ENCODE results near the gene HCFC1R1.

The HCFC1R1 gene

DNA sequence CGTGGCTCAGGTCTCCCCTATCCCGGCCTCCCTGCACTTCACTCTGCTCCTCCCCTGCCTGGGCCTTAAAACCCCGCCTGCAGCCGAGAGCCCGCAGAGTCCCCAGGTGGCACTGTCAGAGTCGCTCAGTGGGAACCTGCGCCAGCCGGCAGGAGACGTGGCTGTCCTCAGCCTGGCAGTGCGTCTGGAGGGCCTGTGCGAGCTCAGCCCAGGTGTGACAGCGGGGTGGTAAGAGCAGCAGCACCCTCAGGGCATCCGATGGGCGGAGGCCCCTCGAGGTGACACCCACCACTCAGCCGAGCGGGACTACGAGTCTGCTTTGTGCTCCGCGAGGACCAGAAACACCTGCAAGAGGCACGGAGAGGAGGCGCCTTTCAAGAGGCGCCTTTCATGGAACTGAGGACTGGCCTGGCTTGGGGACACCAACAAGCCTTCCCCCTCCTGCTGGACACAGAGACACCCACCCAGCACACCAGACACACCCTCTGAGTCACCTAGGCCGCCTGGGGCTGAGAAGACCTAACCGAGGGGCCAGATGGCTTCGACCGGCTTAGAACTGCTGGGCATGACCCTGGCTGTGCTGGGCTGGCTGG is 10.8 kb downstream of the HCFC1R1 start, which contains the start of gene CLDN9:
Gene CLDN9 (plus strand): TSS at position 96 of the 593 bp plus-strand sequence. CDS start 440 bp downstream, at position 536.
- peaks cover 24% of the 10 kb centered on the region for H3K27me3 ChIP-seq (ENCODE audit: low read depth, low read length)
- no peak within 1 kb of the TSS for H3K27ac ChIP-seq (ENCODE audit: low read length)
- no peak within 1 kb of the TSS for H3K4me3 ChIP-seq (ENCODE audit: low read depth in 1 of 2, low read length in 2 of 2)
- H3K9me3 ChIP-seq (ENCODE audit: control insufficient read depth in 1 of 2, low read length in 2 of 2), result no peaks in the 10 kb centered on the region
- no peaks in the 10 kb centered on the region for H3K36me3 ChIP-seq (ENCODE audit: control insufficient read depth in 1 of 2, insufficient read depth in 2 of 2, low read length in 2 of 2)
- H3K4me1 ChIP-seq (ENCODE audit: control insufficient read depth in 1 of 2, insufficient read depth in 2 of 2, low read length in 2 of 2), result peaks cover 5 to 7% of the 10 kb centered on the region in 2 donors

DNA sequence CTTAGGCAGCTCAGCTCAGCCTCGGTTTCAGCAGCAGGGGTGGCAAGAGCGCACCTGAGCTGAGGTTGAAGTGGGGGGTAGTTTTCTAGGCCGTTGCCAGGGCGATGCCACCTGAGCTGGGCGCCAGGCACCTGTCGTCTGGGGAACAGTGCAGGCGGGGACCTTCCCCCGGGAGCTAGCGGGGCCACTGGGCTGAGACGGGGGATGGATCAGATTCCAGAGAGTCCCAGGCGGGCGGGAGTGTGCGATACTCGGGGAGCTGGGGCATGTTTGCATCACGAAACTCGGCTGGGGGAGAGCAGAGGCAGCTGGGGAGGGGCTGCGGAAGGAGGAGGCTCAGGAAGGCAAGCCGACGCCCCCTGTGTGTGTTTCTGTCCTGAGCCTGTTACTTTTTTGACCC is 11.5 kb downstream of the HCFC1R1 start:
- H3K4me3 ChIP-seq (ENCODE audit: low read depth in 1 of 2, low read length in 2 of 2), result no peak overlapping the region
- peaks cover 18% of the 10 kb centered on the region for H3K27me3 ChIP-seq (ENCODE audit: low read depth, low read length)
- no peaks in the 10 kb centered on the region for H3K36me3 ChIP-seq (ENCODE audit: control insufficient read depth in 1 of 2, insufficient read depth in 2 of 2, low read length in 2 of 2)
- no peaks in the 10 kb centered on the region for H3K9me3 ChIP-seq (ENCODE audit: control insufficient read depth in 1 of 2, low read length in 2 of 2)
- no peak overlapping the region for H3K27ac ChIP-seq (ENCODE audit: low read length)
- peaks cover 3 to 5% of the 10 kb centered on the region in 2 donors for H3K4me1 ChIP-seq (ENCODE audit: control insufficient read depth in 1 of 2, insufficient read depth in 2 of 2, low read length in 2 of 2)

DNA sequence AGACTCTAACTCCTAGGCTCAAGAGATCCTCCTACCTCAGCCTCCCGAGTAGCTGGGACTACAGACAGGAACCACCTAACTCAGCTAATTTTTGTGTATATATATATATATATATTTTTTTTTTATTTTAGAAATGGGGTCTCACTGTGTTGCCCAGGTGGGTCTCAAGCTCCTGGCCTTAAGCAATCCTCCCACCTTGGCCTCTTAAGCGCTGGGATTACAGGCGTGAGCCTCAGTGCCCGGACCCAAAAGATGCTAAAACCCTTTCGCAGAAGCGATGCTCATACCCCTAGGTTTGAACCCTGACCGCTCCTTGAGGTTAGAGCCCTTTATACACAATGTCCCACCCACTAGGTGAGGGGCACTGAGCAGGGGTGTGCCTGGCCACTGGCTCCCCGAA is 13.2 kb downstream of the HCFC1R1 start:
- H3K27me3 ChIP-seq (ENCODE audit: low read depth, low read length), result peaks cover 16% of the 10 kb centered on the region

DNA sequence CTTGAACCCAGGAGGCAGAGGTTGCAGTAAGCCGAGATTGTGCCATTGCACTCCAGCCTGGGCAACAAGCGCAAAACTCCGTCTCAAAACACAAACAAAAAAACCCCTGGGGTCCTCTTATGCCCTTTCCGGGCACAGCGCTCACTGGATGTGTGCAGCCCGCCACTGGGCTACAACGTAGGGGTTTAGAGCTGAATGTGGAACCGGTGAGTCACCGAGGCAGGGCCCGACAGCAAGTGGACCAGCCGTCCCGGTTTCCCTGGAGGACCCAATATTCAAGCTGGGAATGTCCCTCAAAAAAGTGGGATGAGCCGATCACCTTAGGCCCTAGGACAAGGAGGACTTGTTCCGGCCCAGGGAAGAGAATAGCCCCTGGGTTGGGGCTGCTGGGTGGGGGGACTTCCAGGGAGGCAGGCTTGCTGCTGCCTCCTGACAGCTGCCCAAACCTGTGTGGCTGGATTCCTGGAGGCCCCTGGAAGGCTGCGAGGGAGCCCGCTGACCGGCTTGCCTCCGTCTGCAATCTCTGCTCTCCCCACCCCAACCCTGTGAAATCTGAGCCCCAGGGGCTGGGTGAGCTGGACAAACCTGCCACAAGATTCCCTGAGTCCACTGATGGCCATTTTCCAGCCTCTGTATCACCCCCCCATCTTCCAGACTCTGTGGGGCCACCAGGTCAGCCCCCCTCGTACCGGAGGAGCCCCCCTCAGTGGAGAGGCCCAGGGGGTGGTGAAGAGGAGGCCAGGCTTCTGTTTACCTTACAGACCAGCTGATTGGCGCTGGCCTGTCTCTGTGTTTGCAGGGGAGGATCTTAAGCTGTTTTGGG is 14.0 kb downstream of the HCFC1R1 start:
- H3K27me3 ChIP-seq (ENCODE audit: low read depth, low read length), result peaks cover 16% of the 10 kb centered on the region
- H3K27ac ChIP-seq (ENCODE audit: low read length), result no peak overlapping the region
- H3K36me3 ChIP-seq (ENCODE audit: control insufficient read depth in 1 of 2, insufficient read depth in 2 of 2, low read length in 2 of 2), result no peaks in the 10 kb centered on the region
- H3K4me1 ChIP-seq (ENCODE audit: control insufficient read depth in 1 of 2, insufficient read depth in 2 of 2, low read length in 2 of 2), result peaks cover 5% of the 10 kb centered on the region in 2 donors
- H3K4me3 ChIP-seq (ENCODE audit: low read depth in 1 of 2, low read length in 2 of 2), result no peak overlapping the region
- H3K9me3 ChIP-seq (ENCODE audit: control insufficient read depth in 1 of 2, low read length in 2 of 2), result no peaks in the 10 kb centered on the region

More for the DNA sequence above, 13.2 kb downstream of the HCFC1R1 start:
- Histone ChIP-seq H3K4me3 (ENCODE audit: low read depth in 1 of 2, low read length in 2 of 2) (no peak overlapping the region), H3K27ac (ENCODE audit: low read length) (no peak overlapping the region), H3K9me3 (ENCODE audit: control insufficient read depth in 1 of 2, low read length in 2 of 2) (no peaks in the 10 kb centered on the region), H3K4me1 (ENCODE audit: control insufficient read depth in 1 of 2, insufficient read depth in 2 of 2, low read length in 2 of 2) (peaks cover 3 to 5% of the 10 kb centered on the region in 2 donors), H3K36me3 (ENCODE audit: control insufficient read depth in 1 of 2, insufficient read depth in 2 of 2, low read length in 2 of 2) (no peaks in the 10 kb centered on the region)

DNA sequence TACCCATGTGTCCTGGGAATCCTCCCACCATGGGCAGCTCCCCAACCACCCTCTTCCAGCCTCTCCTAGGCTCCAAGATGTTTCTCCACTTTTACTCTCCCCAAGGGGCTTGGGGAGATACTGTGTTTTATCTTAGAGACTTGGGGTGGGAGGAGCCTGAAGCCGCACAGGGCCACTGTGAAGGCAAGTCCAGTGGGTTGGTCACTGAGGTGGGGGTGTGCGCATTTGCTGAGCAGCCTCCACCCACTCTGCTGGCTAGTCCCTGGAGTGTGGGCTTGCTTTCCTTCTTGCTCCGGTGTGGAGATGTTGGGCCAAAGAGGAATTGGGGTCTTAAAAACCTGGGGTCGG is 15.1 kb downstream of the HCFC1R1 start:
- H3K36me3 ChIP-seq (ENCODE audit: control insufficient read depth in 1 of 2, insufficient read depth in 2 of 2, low read length in 2 of 2), result no peaks in the 10 kb centered on the region
- H3K4me3 ChIP-seq (ENCODE audit: low read depth in 1 of 2, low read length in 2 of 2), result no peak overlapping the region
- H3K9me3 ChIP-seq (ENCODE audit: control insufficient read depth in 1 of 2, low read length in 2 of 2), result no peaks in the 10 kb centered on the region
- peaks cover 5 to 7% of the 10 kb centered on the region in 2 donors for H3K4me1 ChIP-seq (ENCODE audit: control insufficient read depth in 1 of 2, insufficient read depth in 2 of 2, low read length in 2 of 2)
- H3K27me3 ChIP-seq (ENCODE audit: low read depth, low read length), result peaks cover 16% of the 10 kb centered on the region
- H3K27ac ChIP-seq (ENCODE audit: low read length), result peak overlapping the region; percentile 74

DNA sequence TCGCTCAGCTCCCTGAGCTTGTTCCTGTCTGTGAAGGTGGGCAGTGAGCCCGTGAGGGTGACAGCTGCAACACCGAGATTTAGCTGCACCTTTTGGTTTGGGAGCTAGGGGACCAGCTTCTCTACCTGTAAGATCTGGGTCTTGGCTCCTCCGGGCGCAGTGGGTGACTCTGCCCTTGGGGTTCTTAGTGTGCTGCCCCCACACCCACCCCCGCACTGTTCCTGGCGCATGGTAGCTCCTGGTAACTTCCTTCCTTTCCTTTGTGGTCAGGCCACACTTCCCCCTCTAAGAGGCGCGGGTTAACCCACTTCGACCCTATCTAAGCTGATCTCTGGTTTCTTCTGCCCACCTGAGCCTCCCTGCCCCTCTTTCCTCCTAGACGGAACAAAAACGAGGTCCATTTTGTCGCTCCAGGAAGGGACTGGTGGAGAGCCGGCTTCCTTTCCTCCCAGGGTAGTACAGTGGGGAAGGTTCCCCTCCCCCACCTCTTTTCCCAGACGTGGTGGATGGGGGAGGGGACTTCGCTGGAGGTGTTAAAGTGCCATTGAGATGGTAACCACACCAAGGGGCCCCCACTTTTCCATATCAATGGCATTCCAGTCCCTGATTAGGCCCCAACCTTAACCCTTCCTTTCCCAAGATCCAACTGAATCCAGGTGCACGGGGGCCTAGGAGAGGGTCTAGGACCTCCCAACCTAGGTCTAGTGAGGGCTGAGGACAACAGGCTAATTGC is 15.6 kb downstream of the HCFC1R1 start:
- H3K36me3 ChIP-seq (ENCODE audit: control insufficient read depth in 1 of 2, insufficient read depth in 2 of 2, low read length in 2 of 2), result no peaks in the 10 kb centered on the region
- no peaks in the 10 kb centered on the region for H3K9me3 ChIP-seq (ENCODE audit: control insufficient read depth in 1 of 2, low read length in 2 of 2)
- H3K4me1 ChIP-seq (ENCODE audit: control insufficient read depth in 1 of 2, insufficient read depth in 2 of 2, low read length in 2 of 2), result peaks cover 5 to 7% of the 10 kb centered on the region in 2 donors
- H3K4me3 ChIP-seq (ENCODE audit: low read depth in 1 of 2, low read length in 2 of 2), result peak overlapping the region; percentile 9 to 28
- peak overlapping the region; percentile 74 for H3K27ac ChIP-seq (ENCODE audit: low read length)
- H3K27me3 ChIP-seq (ENCODE audit: low read depth, low read length), result peaks cover 15% of the 10 kb centered on the region

DNA sequence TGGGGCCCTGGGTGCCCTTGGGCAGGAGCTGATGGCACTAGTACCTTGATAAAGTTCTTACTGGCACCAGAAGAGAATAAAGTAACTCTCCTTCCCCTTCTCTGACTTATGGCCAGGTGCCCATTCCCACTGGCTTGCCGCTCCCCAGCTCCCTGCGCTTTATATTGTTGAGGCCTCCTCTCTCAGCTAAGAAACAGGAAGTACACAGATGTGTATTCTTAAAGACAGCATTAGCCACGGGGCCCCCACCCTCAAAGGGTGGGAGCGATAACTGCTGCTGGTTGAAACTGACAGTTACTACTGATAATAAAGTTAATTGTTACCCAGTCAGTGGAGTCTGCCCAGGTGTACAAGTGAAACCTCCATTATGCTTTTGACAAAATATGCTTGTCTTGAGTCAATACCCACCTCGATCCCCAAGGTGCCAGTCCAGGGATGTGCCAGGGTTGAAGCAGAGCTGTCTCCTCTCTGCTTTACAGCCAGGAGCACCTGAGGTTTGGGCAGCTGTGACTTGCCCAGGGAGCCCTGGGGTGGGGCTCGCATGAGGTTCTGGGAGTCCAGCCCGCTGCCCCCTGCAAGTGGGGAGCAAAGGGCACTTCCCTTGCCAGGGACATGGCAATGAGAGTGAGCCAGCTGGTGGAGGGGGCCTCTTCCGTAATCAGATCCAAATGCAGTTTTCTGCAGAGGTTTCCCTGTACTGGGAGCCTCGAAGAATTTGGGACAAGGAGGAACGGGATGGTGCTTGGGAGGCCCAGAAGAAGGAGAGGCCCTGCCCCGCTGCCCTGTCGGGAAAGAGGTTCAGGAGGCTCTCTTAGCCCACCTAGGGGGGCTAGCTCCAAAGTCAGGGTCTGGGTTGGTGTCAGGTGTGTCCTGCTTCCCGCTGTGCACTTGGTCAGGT is 16.4 kb downstream of the HCFC1R1 start:
- H3K9me3 ChIP-seq (ENCODE audit: control insufficient read depth in 1 of 2, low read length in 2 of 2), result no peaks in the 10 kb centered on the region
- peak overlapping the region; percentile 74 for H3K27ac ChIP-seq (ENCODE audit: low read length)
- H3K4me1 ChIP-seq (ENCODE audit: control insufficient read depth in 1 of 2, insufficient read depth in 2 of 2, low read length in 2 of 2), result peaks cover 5 to 7% of the 10 kb centered on the region in 2 donors
- H3K27me3 ChIP-seq (ENCODE audit: low read depth, low read length), result peaks cover 9% of the 10 kb centered on the region
- H3K4me3 ChIP-seq (ENCODE audit: low read depth in 1 of 2, low read length in 2 of 2), result no peak overlapping the region
- H3K36me3 ChIP-seq (ENCODE audit: control insufficient read depth in 1 of 2, insufficient read depth in 2 of 2, low read length in 2 of 2), result no peaks in the 10 kb centered on the region

DNA sequence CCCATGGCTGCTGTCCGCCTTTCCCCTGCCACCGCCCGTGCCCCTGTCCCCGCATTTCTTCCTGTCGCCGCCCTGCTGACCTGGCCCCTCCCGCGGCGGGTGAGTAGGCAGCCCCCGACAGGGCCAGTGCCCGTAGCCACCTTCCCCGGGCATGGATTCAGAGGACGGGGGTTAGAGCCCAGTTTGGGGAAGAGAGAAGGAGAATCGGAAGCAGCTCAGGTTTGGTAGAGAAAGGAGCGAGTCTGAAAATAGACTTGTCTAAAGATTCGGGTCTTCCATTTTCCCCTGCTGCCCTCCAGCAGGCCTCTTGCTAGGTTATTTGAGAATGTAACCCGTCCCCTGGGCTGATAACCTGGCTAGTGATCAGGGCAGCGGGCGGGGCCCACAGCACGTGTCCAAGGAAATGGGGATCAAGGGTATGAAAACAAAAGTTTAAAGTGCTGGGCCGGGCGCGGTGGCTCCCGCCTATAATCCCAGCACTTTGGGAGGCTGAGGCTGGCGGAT is 18.9 kb downstream of the HCFC1R1 start:
- peaks cover 3% of the 10 kb centered on the region for H3K27me3 ChIP-seq (ENCODE audit: low read depth, low read length)
- peak overlapping the region; percentile 31 for H3K27ac ChIP-seq (ENCODE audit: low read length)
- H3K4me1 ChIP-seq (ENCODE audit: control insufficient read depth in 1 of 2, insufficient read depth in 2 of 2, low read length in 2 of 2), result peaks cover 5 to 7% of the 10 kb centered on the region in 2 donors
- H3K36me3 ChIP-seq (ENCODE audit: control insufficient read depth in 1 of 2, insufficient read depth in 2 of 2, low read length in 2 of 2), result no peaks in the 10 kb centered on the region
- peak overlapping the region; percentile 32 to 48 for H3K4me3 ChIP-seq (ENCODE audit: low read depth in 1 of 2, low read length in 2 of 2)
- H3K9me3 ChIP-seq (ENCODE audit: control insufficient read depth in 1 of 2, low read length in 2 of 2), result no peaks in the 10 kb centered on the region

DNA sequence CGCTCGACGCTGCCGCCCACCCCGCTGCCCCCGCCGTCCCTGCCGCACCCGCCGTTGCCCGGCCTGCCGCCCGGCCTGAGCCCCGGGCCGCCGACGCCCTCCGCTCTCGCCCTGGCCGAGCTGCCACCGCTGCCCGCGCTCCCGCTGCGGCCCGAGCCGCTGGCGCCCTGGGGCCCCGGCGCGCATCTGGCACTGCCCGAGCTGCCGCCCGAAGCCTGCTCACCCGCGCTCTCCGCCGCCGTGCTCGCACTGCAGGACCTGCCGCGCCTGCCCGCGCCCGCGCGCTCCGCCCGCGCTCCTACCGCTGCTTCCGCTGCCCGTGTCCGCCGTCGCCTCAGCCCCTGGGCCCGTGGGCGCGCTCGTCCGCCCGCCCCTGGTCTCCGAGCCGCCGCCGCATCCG is 19.4 kb downstream of the HCFC1R1 start:
- Histone ChIP-seq H3K36me3 (ENCODE audit: control insufficient read depth in 1 of 2, insufficient read depth in 2 of 2, low read length in 2 of 2) (no peaks in the 10 kb centered on the region), H3K9me3 (ENCODE audit: control insufficient read depth in 1 of 2, low read length in 2 of 2) (no peaks in the 10 kb centered on the region), H3K4me1 (ENCODE audit: control insufficient read depth in 1 of 2, insufficient read depth in 2 of 2, low read length in 2 of 2) (peaks cover 5 to 7% of the 10 kb centered on the region in 2 donors), H3K27ac (ENCODE audit: low read length) (no peak overlapping the region), H3K4me3 (ENCODE audit: low read depth in 1 of 2, low read length in 2 of 2) (no peak overlapping the region), H3K27me3 (ENCODE audit: low read depth, low read length) (peaks cover 3% of the 10 kb centered on the region)

DNA sequence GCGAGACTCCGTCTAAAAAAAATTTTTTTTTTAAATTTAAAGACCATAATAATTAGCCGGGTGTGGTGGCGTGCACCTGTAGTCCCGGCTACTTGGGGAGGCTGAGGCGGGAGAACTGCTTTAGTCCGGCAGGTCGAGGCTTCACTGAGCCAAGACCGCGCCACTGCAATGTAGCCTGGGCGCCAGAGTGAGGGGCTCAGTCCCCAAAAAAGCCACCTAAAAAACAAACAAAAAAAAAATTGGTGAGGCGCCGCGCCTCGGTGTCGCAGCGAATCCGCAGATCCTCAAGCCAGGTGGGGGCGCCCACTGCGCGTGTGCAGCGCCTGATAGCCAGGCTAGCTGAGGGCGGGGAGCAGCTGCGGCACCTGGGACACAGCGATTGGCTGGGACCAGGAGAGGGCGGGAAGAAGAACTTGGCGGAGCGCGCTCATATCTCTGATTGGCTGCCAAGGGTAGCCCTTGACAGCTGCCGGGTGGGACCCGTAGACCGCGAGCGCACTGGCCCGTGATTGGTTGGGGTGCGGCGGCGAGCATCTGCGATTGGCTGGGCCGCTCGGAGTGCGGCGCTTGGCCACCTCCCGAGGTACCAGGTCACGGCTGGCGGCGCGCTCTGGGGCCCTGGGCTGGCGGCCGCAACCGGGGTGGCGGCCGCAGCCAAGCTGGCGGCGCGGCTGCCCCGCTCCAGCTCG is 20.0 kb downstream of the HCFC1R1 start:
- Histone ChIP-seq H3K27me3 (ENCODE audit: low read depth, low read length) (peaks cover 3% of the 10 kb centered on the region), H3K4me3 (ENCODE audit: low read depth in 1 of 2, low read length in 2 of 2) (no peak overlapping the region), H3K4me1 (ENCODE audit: control insufficient read depth in 1 of 2, insufficient read depth in 2 of 2, low read length in 2 of 2) (peaks cover 5 to 6% of the 10 kb centered on the region in 2 donors), H3K27ac (ENCODE audit: low read length) (no peak overlapping the region), H3K9me3 (ENCODE audit: control insufficient read depth in 1 of 2, low read length in 2 of 2) (no peaks in the 10 kb centered on the region), H3K36me3 (ENCODE audit: control insufficient read depth in 1 of 2, insufficient read depth in 2 of 2, low read length in 2 of 2) (no peaks in the 10 kb centered on the region)

Measured in muscle layer of duodenum (tissue), 2 donors.